Measurements from ENCODE around the gene EXOSC2.

EXOSC2 gene

DNA sequence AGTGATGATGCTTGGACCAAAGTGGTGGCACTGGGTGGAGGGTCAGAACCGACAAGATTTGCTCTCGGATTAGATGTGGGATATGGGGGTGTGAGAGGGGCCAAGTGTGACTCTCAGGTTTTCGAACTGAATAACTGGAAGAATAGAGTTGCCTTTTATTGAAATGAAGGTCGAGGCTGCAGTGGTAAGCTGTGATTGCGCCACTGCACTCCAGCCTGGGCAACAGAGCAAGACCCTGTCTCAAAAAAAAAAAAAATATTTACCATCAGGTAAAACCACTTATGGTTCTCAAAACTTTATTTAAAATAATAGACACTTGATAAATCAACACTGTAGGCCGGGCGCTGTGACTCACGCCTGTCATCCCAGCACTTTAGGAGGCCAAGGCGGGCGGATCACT, 27.2 kb downstream of the EXOSC2 start:
- 98% methylated on average over 10 of the region's 10 CpGs for WGBS
- H4K91ac ChIP-seq (ENCODE audit: low read length), result no peak overlapping the region
- H3K4ac ChIP-seq (ENCODE audit: low read depth in 1 of 2, low read length in 2 of 2), result no peak overlapping the region
- H2BK120ac ChIP-seq (ENCODE audit: low read depth, low read length), result no peak overlapping the region
- H3K4me2 ChIP-seq (ENCODE audit: low read length, poor library complexity, severe bottlenecking), result no peak overlapping the region
- no peaks in the 10 kb centered on the region for H3K27me3 ChIP-seq (ENCODE audit: control insufficient read depth in 1 of 2, insufficient read depth in 1 of 2, low read length in 2 of 2)
- no peak for DNase-seq
- no peak overlapping the region for H2AFZ ChIP-seq (ENCODE audit: low read depth, low read length)
- no peak overlapping the region for H2AK5ac ChIP-seq (ENCODE audit: low read length, severe bottlenecking)
- no peak overlapping the region for H2BK12ac ChIP-seq (ENCODE audit: low read length in 2 of 2)
- no peak overlapping the region for H3K14ac ChIP-seq (ENCODE audit: low read length in 2 of 2)
- no peak overlapping the region for H3K18ac ChIP-seq (ENCODE audit: low read depth in 1 of 2, low read length in 2 of 2)
- no peak overlapping the region for H3K4me3 ChIP-seq (ENCODE audit: insufficient read depth in 1 of 2, low read depth in 1 of 2, low read length in 2 of 2)
- H2BK15ac ChIP-seq (ENCODE audit: low read depth, poor library complexity, severe bottlenecking), result no peak overlapping the region
- no peak overlapping the region for H3K9ac ChIP-seq (ENCODE audit: low read length)
- H4K8ac ChIP-seq (ENCODE audit: low read length), result no peak overlapping the region
- H3K4me1 ChIP-seq (ENCODE audit: control insufficient read depth, insufficient read depth, low read depth, low read length), result peaks cover 6% of the 10 kb centered on the region
- no peak overlapping the region for H3K27ac ChIP-seq (ENCODE audit: low read length, poor library complexity, severe bottlenecking)
- H3K79me1 ChIP-seq (replicated peaks; ENCODE audit: low read length, poor library complexity, severe bottlenecking), result peaks cover 23% of the 10 kb centered on the region
- no peaks in the 10 kb centered on the region for H3K36me3 ChIP-seq (ENCODE audit: control insufficient read depth in 1 of 2, insufficient read depth in 2 of 2, low read depth in 1 of 2, low read length in 2 of 2)
- H2BK5ac ChIP-seq (ENCODE audit: low read depth, low read length, poor library complexity, severe bottlenecking), result no peak overlapping the region
- H3K23ac ChIP-seq (ENCODE audit: low read length in 2 of 2), result no peak overlapping the region
- no peaks in the 10 kb centered on the region for H3K9me3 ChIP-seq (ENCODE audit: control insufficient read depth, low read length)

DNA sequence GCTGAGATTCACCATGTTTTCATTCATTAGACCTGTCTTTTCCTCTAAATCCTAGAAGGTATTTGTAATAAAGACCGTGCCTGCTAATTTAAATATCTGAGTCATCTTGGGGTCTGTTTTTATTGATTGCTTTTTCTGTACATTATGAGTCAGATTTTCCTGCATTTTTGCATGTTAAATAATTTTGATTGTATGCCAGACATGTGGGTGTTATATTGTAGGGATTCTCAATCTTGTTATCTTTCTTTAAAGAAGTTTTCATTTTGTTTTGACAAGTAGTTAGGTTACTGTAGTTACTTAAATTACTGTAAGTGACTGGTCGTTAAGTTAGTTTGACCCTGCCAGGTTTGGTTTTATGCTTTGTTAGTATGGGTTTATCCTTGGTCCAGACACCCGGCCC, 35.1 kb downstream of the EXOSC2 start:
- H3K4me1 ChIP-seq (ENCODE audit: control insufficient read depth, insufficient read depth, low read depth, low read length), result peaks cover 4% of the 10 kb centered on the region
- H3K27ac ChIP-seq (ENCODE audit: low read length, poor library complexity, severe bottlenecking), result no peak overlapping the region
- H3K4ac ChIP-seq (ENCODE audit: low read depth in 1 of 2, low read length in 2 of 2), result no peak overlapping the region
- no peaks in the 10 kb centered on the region for H3K27me3 ChIP-seq (ENCODE audit: control insufficient read depth in 1 of 2, insufficient read depth in 1 of 2, low read length in 2 of 2)
- H2BK5ac ChIP-seq (ENCODE audit: low read depth, low read length, poor library complexity, severe bottlenecking), result no peak overlapping the region
- no peak overlapping the region for H3K14ac ChIP-seq (ENCODE audit: low read length in 2 of 2)
- no peaks in the 10 kb centered on the region for H3K36me3 ChIP-seq (ENCODE audit: control insufficient read depth in 1 of 2, insufficient read depth in 2 of 2, low read depth in 1 of 2, low read length in 2 of 2)
- H2BK12ac ChIP-seq (ENCODE audit: low read length in 2 of 2), result no peak overlapping the region
- no peak overlapping the region for H4K8ac ChIP-seq (ENCODE audit: low read length)
- H2AFZ ChIP-seq (ENCODE audit: low read depth, low read length), result no peak overlapping the region
- H3K18ac ChIP-seq (ENCODE audit: low read depth in 1 of 2, low read length in 2 of 2), result no peak overlapping the region
- no peak overlapping the region for H2BK120ac ChIP-seq (ENCODE audit: low read depth, low read length)
- 67% methylated on average over 3 of the region's 3 CpGs for WGBS
- no peak overlapping the region for H3K4me2 ChIP-seq (ENCODE audit: low read length, poor library complexity, severe bottlenecking)
- H2BK15ac ChIP-seq (ENCODE audit: low read depth, poor library complexity, severe bottlenecking), result no peak overlapping the region
- H3K9ac ChIP-seq (ENCODE audit: low read length), result peak overlapping the region; percentile 49
- no peaks in the 10 kb centered on the region for H3K9me3 ChIP-seq (ENCODE audit: control insufficient read depth, low read length)
- no peak overlapping the region for H3K4me3 ChIP-seq (ENCODE audit: insufficient read depth in 1 of 2, low read depth in 1 of 2, low read length in 2 of 2)
- H3K23ac ChIP-seq (ENCODE audit: low read length in 2 of 2), result no peak overlapping the region
- no peak overlapping the region for H2AK5ac ChIP-seq (ENCODE audit: low read length, severe bottlenecking)
- peaks cover 15% of the 10 kb centered on the region for H3K79me1 ChIP-seq (replicated peaks; ENCODE audit: low read length, poor library complexity, severe bottlenecking)
- peak; percentile 46 for DNase-seq
- H4K91ac ChIP-seq (ENCODE audit: low read length), result no peak overlapping the region

DNA sequence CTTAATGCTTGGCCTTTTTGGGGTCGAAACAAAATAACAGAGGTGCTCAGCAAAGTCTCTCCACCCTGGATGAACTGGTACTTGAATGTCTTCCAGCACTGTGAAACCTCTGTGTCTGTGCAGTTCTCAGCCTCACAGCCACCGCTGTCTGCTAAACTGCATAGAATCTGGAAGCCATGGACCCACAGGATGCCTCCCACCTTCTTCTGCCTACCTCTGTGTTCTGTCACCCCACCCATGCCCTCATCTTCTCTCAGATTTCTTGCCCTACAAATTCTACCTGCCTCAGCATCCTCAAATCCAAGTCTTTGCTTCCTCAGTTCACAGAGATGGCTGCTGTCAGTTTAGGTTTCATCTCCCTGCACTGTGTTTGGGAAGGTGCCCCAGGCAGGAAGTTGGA, 35.6 kb downstream of the EXOSC2 start:
- no peak overlapping the region for H4K91ac ChIP-seq (ENCODE audit: low read length)
- H2BK15ac ChIP-seq (ENCODE audit: low read depth, poor library complexity, severe bottlenecking), result no peak overlapping the region
- H4K8ac ChIP-seq (ENCODE audit: low read length), result no peak overlapping the region
- H2AFZ ChIP-seq (ENCODE audit: low read depth, low read length), result no peak overlapping the region
- H2AK5ac ChIP-seq (ENCODE audit: low read length, severe bottlenecking), result no peak overlapping the region
- H2BK120ac ChIP-seq (ENCODE audit: low read depth, low read length), result no peak overlapping the region
- no peak overlapping the region for H3K18ac ChIP-seq (ENCODE audit: low read depth in 1 of 2, low read length in 2 of 2)
- peak overlapping the region; percentile 49 for H3K9ac ChIP-seq (ENCODE audit: low read length)
- DNase-seq, result no peak
- H3K4ac ChIP-seq (ENCODE audit: low read depth in 1 of 2, low read length in 2 of 2), result no peak overlapping the region
- H3K23ac ChIP-seq (ENCODE audit: low read length in 2 of 2), result no peak overlapping the region
- H2BK12ac ChIP-seq (ENCODE audit: low read length in 2 of 2), result no peak overlapping the region
- H3K27me3 ChIP-seq (ENCODE audit: control insufficient read depth in 1 of 2, insufficient read depth in 1 of 2, low read length in 2 of 2), result no peaks in the 10 kb centered on the region
- 93% methylated on average over 2 of the region's 2 CpGs for WGBS
- no peak overlapping the region for H3K4me2 ChIP-seq (ENCODE audit: low read length, poor library complexity, severe bottlenecking)
- H3K4me3 ChIP-seq (ENCODE audit: insufficient read depth in 1 of 2, low read depth in 1 of 2, low read length in 2 of 2), result no peak overlapping the region
- H3K79me1 ChIP-seq (replicated peaks; ENCODE audit: low read length, poor library complexity, severe bottlenecking), result peaks cover 15% of the 10 kb centered on the region
- no peaks in the 10 kb centered on the region for H3K9me3 ChIP-seq (ENCODE audit: control insufficient read depth, low read length)
- H2BK5ac ChIP-seq (ENCODE audit: low read depth, low read length, poor library complexity, severe bottlenecking), result no peak overlapping the region
- no peak overlapping the region for H3K27ac ChIP-seq (ENCODE audit: low read length, poor library complexity, severe bottlenecking)
- H3K4me1 ChIP-seq (ENCODE audit: control insufficient read depth, insufficient read depth, low read depth, low read length), result peaks cover 4% of the 10 kb centered on the region
- no peaks in the 10 kb centered on the region for H3K36me3 ChIP-seq (ENCODE audit: control insufficient read depth in 1 of 2, insufficient read depth in 2 of 2, low read depth in 1 of 2, low read length in 2 of 2)
- H3K14ac ChIP-seq (ENCODE audit: low read length in 2 of 2), result no peak overlapping the region

DNA sequence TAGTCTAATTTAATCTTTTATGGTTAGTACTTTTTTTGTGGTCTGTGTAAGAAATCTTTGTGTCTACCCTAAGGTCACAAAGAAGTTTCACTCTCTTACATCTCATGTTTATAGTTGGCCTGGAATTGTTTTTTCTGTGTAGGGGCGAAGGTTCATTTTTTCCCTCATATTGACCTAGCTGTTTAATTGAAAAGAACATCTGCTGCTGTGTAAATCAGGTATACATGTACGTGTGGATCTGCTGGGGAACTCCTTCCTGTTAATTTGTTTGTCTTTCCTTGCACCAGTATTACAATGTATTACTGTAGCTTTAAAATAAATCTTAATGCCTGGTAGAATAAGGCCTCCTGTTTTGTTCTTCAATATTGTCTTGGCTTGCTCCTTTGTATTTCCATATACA, 37.8 kb downstream of the EXOSC2 start:
- Histone ChIP-seq H3K36me3 (ENCODE audit: control insufficient read depth in 1 of 2, insufficient read depth in 2 of 2, low read depth in 1 of 2, low read length in 2 of 2) (no peaks in the 10 kb centered on the region), H3K9ac (ENCODE audit: low read length) (no peak overlapping the region), H3K18ac (ENCODE audit: low read depth in 1 of 2, low read length in 2 of 2) (no peak overlapping the region), H3K4me2 (ENCODE audit: low read length, poor library complexity, severe bottlenecking) (no peak overlapping the region), H3K27ac (ENCODE audit: low read length, poor library complexity, severe bottlenecking) (no peak overlapping the region), H4K8ac (ENCODE audit: low read length) (no peak overlapping the region), H2BK12ac (ENCODE audit: low read length in 2 of 2) (no peak overlapping the region), H3K27me3 (ENCODE audit: control insufficient read depth in 1 of 2, insufficient read depth in 1 of 2, low read length in 2 of 2) (no peaks in the 10 kb centered on the region), H3K4me1 (ENCODE audit: control insufficient read depth, insufficient read depth, low read depth, low read length) (peaks cover 3% of the 10 kb centered on the region), H3K9me3 (ENCODE audit: control insufficient read depth, low read length) (no peaks in the 10 kb centered on the region), H3K14ac (ENCODE audit: low read length in 2 of 2) (no peak overlapping the region), H3K4ac (ENCODE audit: low read depth in 1 of 2, low read length in 2 of 2) (no peak overlapping the region), H2BK5ac (ENCODE audit: low read depth, low read length, poor library complexity, severe bottlenecking) (no peak overlapping the region), H4K91ac (ENCODE audit: low read length) (no peak overlapping the region), H2BK120ac (ENCODE audit: low read depth, low read length) (no peak overlapping the region), H2AK5ac (ENCODE audit: low read length, severe bottlenecking) (no peak overlapping the region), H3K4me3 (ENCODE audit: insufficient read depth in 1 of 2, low read depth in 1 of 2, low read length in 2 of 2) (no peak overlapping the region), H2AFZ (ENCODE audit: low read depth, low read length) (no peak overlapping the region), H3K23ac (ENCODE audit: low read length in 2 of 2) (no peak overlapping the region), H2BK15ac (ENCODE audit: low read depth, poor library complexity, severe bottlenecking) (no peak overlapping the region), H3K79me1 (replicated peaks; ENCODE audit: low read length, poor library complexity, severe bottlenecking) (peaks cover 8% of the 10 kb centered on the region)
- WGBS, result no CpG with 5 or more reads among the region's 2 CpGs
- DNase-seq, result no peak

Data from mesenchymal stem cell (in vitro differentiated cells and primary cell).